Measurements from ENCODE around the gene PALM. TPM values are rescaled to one million over a fixed set of nuclear protein-coding genes. Genes with fewer than 3 reads are reported as not detected.

The PALM gene
- total RNA-seq, 2 experiments from 2014 or later, result not detected

GRCh38 chr19:765179-765738 lies 56.5 kb downstream of the PALM start:
- CTCF ChIA-PET, result no interaction called here
- no peaks in the 10 kb centered on the region for H3K36me3 Mint-ChIP-seq
- no peaks in the 10 kb centered on the region for H3K9me3 Mint-ChIP-seq (ENCODE audit: low read depth)

GRCh38 chr19:768424-768823 lies 59.7 kb downstream of the PALM start:
- Mint-ChIP-seq H3K27ac (no peak overlapping the region), H3K4me3 (no peak overlapping the region), H3K9me3 (ENCODE audit: low read depth) (no peaks in the 10 kb centered on the region), H3K27me3 (peaks cover 2% of the 10 kb centered on the region), H3K36me3 (no peaks in the 10 kb centered on the region), H3K4me1 (peaks cover 3% of the 10 kb centered on the region)
- CTCF ChIA-PET, result interaction anchor here (2.1 to 2.9 kb wide), 2 partner anchors 151 to 216 kb away, joined by 12 to 14 read pairs; partner anchors contain the start of gene WDR18
- ATAC-seq (no peak), DNase-seq (no peak)

More at GRCh38 chr19:765179-765738, 56.5 kb downstream of the PALM start:
- H3K4me1 Mint-ChIP-seq, result peaks cover under 1% of the 10 kb centered on the region
- H3K4me3 Mint-ChIP-seq, result no peak overlapping the region
- no peak overlapping the region for H3K27ac Mint-ChIP-seq
- DNase-seq (no peak), ATAC-seq (no peak)
- no peaks in the 10 kb centered on the region for H3K27me3 Mint-ChIP-seq

GRCh38 chr19:769616-770015 lies 60.9 kb downstream of the PALM start:
- DNase-seq (no peak), ATAC-seq (no peak)
- Mint-ChIP-seq H3K27ac (no peak overlapping the region), H3K36me3 (no peaks in the 10 kb centered on the region), H3K9me3 (ENCODE audit: low read depth) (no peaks in the 10 kb centered on the region), H3K4me3 (no peak overlapping the region), H3K4me1 (peaks cover 3% of the 10 kb centered on the region), H3K27me3 (peaks cover 2% of the 10 kb centered on the region)
- CTCF ChIA-PET, result interaction anchor here (0.5 to 2.9 kb wide), 11 partner anchors 11 to 238 kb away, joined by 3 to 14 read pairs (median 5); partner anchors contain the start of genes CDC34, POLRMT and WDR18

- H3K4me3 Mint-ChIP-seq, result no peak overlapping the region
- H3K27me3 Mint-ChIP-seq, result peaks cover 2% of the 10 kb centered on the region
- CTCF ChIA-PET, result interaction anchor here (1.0 to 2.9 kb wide), 4 partner anchors 20 to 153 kb away, joined by 3 to 14 read pairs (median 3); no protein-coding TSS in a partner anchor
- no peaks in the 10 kb centered on the region for H3K36me3 Mint-ChIP-seq
- H3K4me1 Mint-ChIP-seq, result peaks cover 3% of the 10 kb centered on the region
- H3K27ac Mint-ChIP-seq, result no peak overlapping the region
- ATAC-seq, result no peak
- H3K9me3 Mint-ChIP-seq (ENCODE audit: low read depth), result no peaks in the 10 kb centered on the region
- DNase-seq, result peak; percentile 61
Measured at GRCh38 chr19:771332-771785, 62.6 kb downstream of the PALM start.

- no peak for ATAC-seq
- Mint-ChIP-seq H3K27ac (no peak overlapping the region), H3K27me3 (peaks cover 2% of the 10 kb centered on the region), H3K4me1 (peaks cover 3% of the 10 kb centered on the region), H3K9me3 (ENCODE audit: low read depth) (no peaks in the 10 kb centered on the region), H3K4me3 (no peak overlapping the region), H3K36me3 (no peaks in the 10 kb centered on the region)
- CTCF ChIA-PET, result no interaction called here
- DNase-seq, result no peak
Measured at GRCh38 chr19:772063-772462, 63.3 kb downstream of the PALM start.

GRCh38 chr19:772730-773436 lies 64.1 kb downstream of the PALM start:
- Mint-ChIP-seq H3K27me3 (peaks cover 2% of the 10 kb centered on the region), H3K9me3 (ENCODE audit: low read depth) (no peaks in the 10 kb centered on the region), H3K4me1 (peaks cover 3% of the 10 kb centered on the region), H3K36me3 (no peaks in the 10 kb centered on the region), H3K27ac (no peak overlapping the region), H3K4me3 (no peak overlapping the region)
- CTCF ChIA-PET, result interaction anchor here (0.6 to 1.4 kb wide), 2 partner anchors 142 to 212 kb away, joined by 3 read pairs; partner anchors contain the start of gene WDR18
- ATAC-seq (no peak), DNase-seq (no peak)

GRCh38 chr19:776549-776948 lies 67.8 kb downstream of the PALM start:
- no peak for ATAC-seq
- CTCF ChIA-PET, result interaction anchor here (1.7 kb wide), 1 partner anchor 20 kb away, joined by 3 read pairs; no protein-coding TSS in a partner anchor

GRCh38 chr19:778910-779653 lies 70.3 kb downstream of the PALM start:
- DNase-seq, result no peak
- Mint-ChIP-seq H3K27ac (no peak overlapping the region), H3K4me3 (no peak overlapping the region), H3K9me3 (ENCODE audit: low read depth) (no peaks in the 10 kb centered on the region), H3K4me1 (no peaks in the 10 kb centered on the region), H3K27me3 (no peaks in the 10 kb centered on the region), H3K36me3 (no peaks in the 10 kb centered on the region)
- CTCF ChIA-PET, result no interaction called here
- ATAC-seq, result no peak

More at GRCh38 chr19:776549-776948, 67.8 kb downstream of the PALM start:
- Mint-ChIP-seq H3K27ac (no peak overlapping the region), H3K27me3 (peaks cover 2% of the 10 kb centered on the region), H3K9me3 (ENCODE audit: low read depth) (no peaks in the 10 kb centered on the region), H3K4me1 (no peaks in the 10 kb centered on the region), H3K36me3 (no peaks in the 10 kb centered on the region), H3K4me3 (no peak overlapping the region)
- no peak for DNase-seq

GRCh38 chr19:780935-781334 lies 72.2 kb downstream of the PALM start:
- H3K27me3 Mint-ChIP-seq, result no peaks in the 10 kb centered on the region
- H3K27ac Mint-ChIP-seq, result no peak overlapping the region
- no peaks in the 10 kb centered on the region for H3K9me3 Mint-ChIP-seq (ENCODE audit: low read depth)
- no peaks in the 10 kb centered on the region for H3K36me3 Mint-ChIP-seq
- H3K4me1 Mint-ChIP-seq, result no peaks in the 10 kb centered on the region
- CTCF ChIA-PET, result no interaction called here
- no peak overlapping the region for H3K4me3 Mint-ChIP-seq
- ATAC-seq (no peak), DNase-seq (no peak)

GRCh38 chr19:781800-782184 lies 73.1 kb downstream of the PALM start:
- CTCF ChIA-PET, result no interaction called here
- no peak for ATAC-seq
- Mint-ChIP-seq H3K4me1 (no peaks in the 10 kb centered on the region), H3K27me3 (no peaks in the 10 kb centered on the region), H3K27ac (no peak overlapping the region), H3K9me3 (ENCODE audit: low read depth) (no peaks in the 10 kb centered on the region), H3K4me3 (no peak overlapping the region), H3K36me3 (no peaks in the 10 kb centered on the region)
- no peak for DNase-seq

GRCh38 chr19:782185-782877 lies 73.6 kb downstream of the PALM start:
- H3K27me3 Mint-ChIP-seq, result no peaks in the 10 kb centered on the region
- H3K4me1 Mint-ChIP-seq, result no peaks in the 10 kb centered on the region
- CTCF ChIA-PET, result no interaction called here
- no peaks in the 10 kb centered on the region for H3K36me3 Mint-ChIP-seq
- DNase-seq, result no peak
- ATAC-seq, result no peak
- H3K27ac Mint-ChIP-seq, result no peak overlapping the region
- no peaks in the 10 kb centered on the region for H3K9me3 Mint-ChIP-seq (ENCODE audit: low read depth)
- H3K4me3 Mint-ChIP-seq, result no peak overlapping the region

- no peaks in the 10 kb centered on the region for H3K27me3 Mint-ChIP-seq
- no peak overlapping the region for H3K4me3 Mint-ChIP-seq
- no peaks in the 10 kb centered on the region for H3K36me3 Mint-ChIP-seq
- no peak overlapping the region for H3K27ac Mint-ChIP-seq
- no peak for DNase-seq
- H3K4me1 Mint-ChIP-seq, result no peaks in the 10 kb centered on the region
- CTCF ChIA-PET, result no interaction called here
- no peaks in the 10 kb centered on the region for H3K9me3 Mint-ChIP-seq (ENCODE audit: low read depth)
- no peak for ATAC-seq
Measured at GRCh38 chr19:782878-783668, 74.3 kb downstream of the PALM start.
